ENCODE results near the gene OBSCN.

The OBSCN gene

GRCh38 chr1:228370941-228371740 is 163.3 kb downstream of the OBSCN start:
- H3K9ac ChIP-seq (ENCODE audit: low read length), result no peak overlapping the region
- no peak overlapping the region for H3K4me3 ChIP-seq (ENCODE audit: low read depth in 1 of 2, low read length in 2 of 2)
- H3K9me3 ChIP-seq (ENCODE audit: low read length), result no peaks in the 10 kb centered on the region
- H3K36me3 ChIP-seq (ENCODE audit: insufficient read depth, low read length), result no peaks in the 10 kb centered on the region
- no peak overlapping the region for H3K27ac ChIP-seq (ENCODE audit: low read depth, low read length)
- peaks cover 0 to 25% of the 10 kb centered on the region in 2 donors for H3K27me3 ChIP-seq (ENCODE audit: control insufficient read depth in 1 of 2, insufficient read depth in 2 of 2, low read length in 2 of 2)
- peaks cover 9% of the 10 kb centered on the region for H3K4me1 ChIP-seq (ENCODE audit: insufficient read depth, low read length)

- no peak overlapping the region for H3K27ac ChIP-seq (ENCODE audit: low read depth, low read length)
- H3K9me3 ChIP-seq (ENCODE audit: low read length), result no peaks in the 10 kb centered on the region
- no peak overlapping the region for H3K9ac ChIP-seq (ENCODE audit: low read length)
- no peak overlapping the region for H3K4me3 ChIP-seq (ENCODE audit: low read depth in 1 of 2, low read length in 2 of 2)
- H3K4me1 ChIP-seq (ENCODE audit: insufficient read depth, low read length), result peaks cover 9% of the 10 kb centered on the region
- no peaks in the 10 kb centered on the region for H3K36me3 ChIP-seq (ENCODE audit: insufficient read depth, low read length)
- H3K27me3 ChIP-seq (ENCODE audit: control insufficient read depth in 1 of 2, insufficient read depth in 2 of 2, low read length in 2 of 2), result peaks cover 0 to 23% of the 10 kb centered on the region in 2 donors
Measured at GRCh38 chr1:228371741-228372182, 163.9 kb downstream of the OBSCN start.

GRCh38 chr1:228372183-228373003 is 164.5 kb downstream of the OBSCN start:
- no peaks in the 10 kb centered on the region for H3K36me3 ChIP-seq (ENCODE audit: insufficient read depth, low read length)
- H3K27ac ChIP-seq (ENCODE audit: low read depth, low read length), result no peak overlapping the region
- H3K9me3 ChIP-seq (ENCODE audit: low read length), result no peaks in the 10 kb centered on the region
- H3K9ac ChIP-seq (ENCODE audit: low read length), result no peak overlapping the region
- H3K4me1 ChIP-seq (ENCODE audit: insufficient read depth, low read length), result peaks cover 9% of the 10 kb centered on the region
- no peak overlapping the region for H3K4me3 ChIP-seq (ENCODE audit: low read depth in 1 of 2, low read length in 2 of 2)
- peaks cover 0 to 18% of the 10 kb centered on the region in 2 donors for H3K27me3 ChIP-seq (ENCODE audit: control insufficient read depth in 1 of 2, insufficient read depth in 2 of 2, low read length in 2 of 2)

GRCh38 chr1:228373004-228373680 is 165.3 kb downstream of the OBSCN start:
- H3K4me3 ChIP-seq (ENCODE audit: low read depth in 1 of 2, low read length in 2 of 2), result no peak overlapping the region
- peaks cover 9% of the 10 kb centered on the region for H3K4me1 ChIP-seq (ENCODE audit: insufficient read depth, low read length)
- no peaks in the 10 kb centered on the region for H3K9me3 ChIP-seq (ENCODE audit: low read length)
- no peaks in the 10 kb centered on the region for H3K36me3 ChIP-seq (ENCODE audit: insufficient read depth, low read length)
- no peak overlapping the region for H3K9ac ChIP-seq (ENCODE audit: low read length)
- peaks cover 0 to 15% of the 10 kb centered on the region in 2 donors for H3K27me3 ChIP-seq (ENCODE audit: control insufficient read depth in 1 of 2, insufficient read depth in 2 of 2, low read length in 2 of 2)
- no peak overlapping the region for H3K27ac ChIP-seq (ENCODE audit: low read depth, low read length)

- Histone ChIP-seq H3K4me3 (ENCODE audit: low read depth in 1 of 2, low read length in 2 of 2) (no peak overlapping the region), H3K9me3 (ENCODE audit: low read length) (no peaks in the 10 kb centered on the region), H3K4me1 (ENCODE audit: insufficient read depth, low read length) (peaks cover 10% of the 10 kb centered on the region), H3K9ac (ENCODE audit: low read length) (no peak overlapping the region), H3K27ac (ENCODE audit: low read depth, low read length) (no peak overlapping the region), H3K36me3 (ENCODE audit: insufficient read depth, low read length) (no peaks in the 10 kb centered on the region), H3K27me3 (ENCODE audit: control insufficient read depth in 1 of 2, insufficient read depth in 2 of 2, low read length in 2 of 2) (peaks cover 0 to 10% of the 10 kb centered on the region in 2 donors)
Measured at GRCh38 chr1:228373681-228374571, 166.1 kb downstream of the OBSCN start.

GRCh38 chr1:228374711-228375577 is 167.1 kb downstream of the OBSCN start:
- no peaks in the 10 kb centered on the region for H3K36me3 ChIP-seq (ENCODE audit: insufficient read depth, low read length)
- peaks cover 0 to 7% of the 10 kb centered on the region in 2 donors for H3K27me3 ChIP-seq (ENCODE audit: control insufficient read depth in 1 of 2, insufficient read depth in 2 of 2, low read length in 2 of 2)
- H3K9ac ChIP-seq (ENCODE audit: low read length), result no peak overlapping the region
- no peak overlapping the region for H3K4me3 ChIP-seq (ENCODE audit: low read depth in 1 of 2, low read length in 2 of 2)
- no peaks in the 10 kb centered on the region for H3K9me3 ChIP-seq (ENCODE audit: low read length)
- H3K27ac ChIP-seq (ENCODE audit: low read depth, low read length), result peak overlapping the region; percentile 75
- H3K4me1 ChIP-seq (ENCODE audit: insufficient read depth, low read length), result peaks cover 17% of the 10 kb centered on the region

GRCh38 chr1:228375578-228376261 is 167.9 kb downstream of the OBSCN start:
- no peaks in the 10 kb centered on the region for H3K36me3 ChIP-seq (ENCODE audit: insufficient read depth, low read length)
- H3K9me3 ChIP-seq (ENCODE audit: low read length), result no peaks in the 10 kb centered on the region
- H3K4me3 ChIP-seq (ENCODE audit: low read depth in 1 of 2, low read length in 2 of 2), result no peak overlapping the region
- H3K27ac ChIP-seq (ENCODE audit: low read depth, low read length), result peak overlapping the region; percentile 75
- H3K27me3 ChIP-seq (ENCODE audit: control insufficient read depth in 1 of 2, insufficient read depth in 2 of 2, low read length in 2 of 2), result no peaks in the 10 kb centered on the region
- H3K9ac ChIP-seq (ENCODE audit: low read length), result no peak overlapping the region
- peaks cover 17% of the 10 kb centered on the region for H3K4me1 ChIP-seq (ENCODE audit: insufficient read depth, low read length)

- Histone ChIP-seq H3K27me3 (ENCODE audit: control insufficient read depth in 1 of 2, insufficient read depth in 2 of 2, low read length in 2 of 2) (no peaks in the 10 kb centered on the region), H3K36me3 (ENCODE audit: insufficient read depth, low read length) (no peaks in the 10 kb centered on the region), H3K4me1 (ENCODE audit: insufficient read depth, low read length) (peaks cover 17% of the 10 kb centered on the region), H3K9me3 (ENCODE audit: low read length) (no peaks in the 10 kb centered on the region), H3K9ac (ENCODE audit: low read length) (no peak overlapping the region), H3K4me3 (ENCODE audit: low read depth in 1 of 2, low read length in 2 of 2) (no peak overlapping the region), H3K27ac (ENCODE audit: low read depth, low read length) (no peak overlapping the region)
Measured at GRCh38 chr1:228376262-228376628, 168.4 kb downstream of the OBSCN start.

- no peak overlapping the region for H3K27ac ChIP-seq (ENCODE audit: low read depth, low read length)
- peaks cover 17% of the 10 kb centered on the region for H3K4me1 ChIP-seq (ENCODE audit: insufficient read depth, low read length)
- H3K36me3 ChIP-seq (ENCODE audit: insufficient read depth, low read length), result no peaks in the 10 kb centered on the region
- H3K9ac ChIP-seq (ENCODE audit: low read length), result no peak overlapping the region
- no peaks in the 10 kb centered on the region for H3K27me3 ChIP-seq (ENCODE audit: control insufficient read depth in 1 of 2, insufficient read depth in 2 of 2, low read length in 2 of 2)
- H3K9me3 ChIP-seq (ENCODE audit: low read length), result no peaks in the 10 kb centered on the region
- no peak overlapping the region for H3K4me3 ChIP-seq (ENCODE audit: low read depth in 1 of 2, low read length in 2 of 2)
Measured at GRCh38 chr1:228376651-228377631, 169.1 kb downstream of the OBSCN start.

All from muscle layer of colon (tissue), 2 donors.